H1 (cell line): ENCODE results near the gene REXO5. TPM values are rescaled to one million over a fixed set of nuclear protein-coding genes. Genes with fewer than 3 reads are reported as not detected.
"Not testable (repeated sequence)": the region's sequence is repeated elsewhere in the genome, so short reads cannot be mapped to it uniquely, and the experiment has no call there.

ENCODE experiments used
- CTCF ChIA-PET: fragments of 300-600 bp; sonication (Branson Sonifier 250); formaldehyde crosslinking; loops from one replicate; lab custom pipeline; 2021; ENCODE audit not compliant: partially characterized antibody; lab: Charles Lee
- POLR2A ChIA-PET: fragments of 300-600 bp; sonication (Branson Sonifier 250); formaldehyde crosslinking; loops from one replicate; lab custom pipeline; 2021; ENCODE audit warnings: inconsistent platforms; ENCODE audit not compliant: partially characterized antibody; lab: Charles Lee
- DNase-seq, 2 experiments: peaks; one replicate each; pipeline versions ENCODE4 v3.0.0 to v3.0.0-alpha.2; 2010 to 2022; ENCODE audit warnings: low spot score in 2 of 2, low read depth in 1 of 2, mixed read lengths in 1 of 2
- FAIRE-seq: peaks from 2 replicates; lab custom pipeline; 2011; peaks lifted over from hg19 to GRCh38; lab: Jason Lieb, UNC
- H2AFZ ChIP-seq: 2 replicates; pipeline ENCODE4 v1.8.1; 2012; ENCODE audit warnings: low read length, inconsistent platforms
- H2AK5ac ChIP-seq: 2 replicates; pipeline ENCODE4 v1.6.1; 2013; ENCODE audit warnings: low read depth, low read length
- H2BK120ac ChIP-seq: replicated peaks from 2 replicates; pipeline ENCODE3; 2013; ENCODE audit warnings: low read depth, low read length, inconsistent platforms
- H2BK12ac ChIP-seq: 2 replicates; pipeline ENCODE4 v1.6.1; 2013; ENCODE audit warnings: low read depth, low read length
- H2BK15ac ChIP-seq: 2 replicates; pipeline ENCODE4 v1.6.1; 2013; ENCODE audit warnings: low read length
- H2BK20ac ChIP-seq: 2 replicates; pipeline ENCODE4 v1.6.1; 2013; ENCODE audit warnings: low read length
- H2BK5ac ChIP-seq: 2 replicates; pipeline ENCODE4 v1.6.1; 2013; ENCODE audit warnings: low read depth, low read length
- H3K14ac ChIP-seq: 2 replicates; pipeline ENCODE4 v1.6.1; 2013; ENCODE audit warnings: inconsistent platforms; ENCODE audit not compliant: insufficient read length
- H3K18ac ChIP-seq: 2 replicates; pipeline ENCODE4 v1.6.1; 2013; ENCODE audit warnings: low read length; ENCODE audit errors: extremely low read depth
- H3K23ac ChIP-seq: 2 replicates; pipeline ENCODE4 v1.6.1; 2013; ENCODE audit warnings: inconsistent platforms; ENCODE audit not compliant: insufficient read length
- H3K23me2 ChIP-seq: 2 replicates; pipeline ENCODE4 v1.6.1; 2013; ENCODE audit warnings: low read depth, low read length
- H3K27ac ChIP-seq: 2 replicates; pipeline ENCODE4 v1.6.1; 2011; ENCODE audit warnings: low read depth, low read length, inconsistent platforms
- H3K27me3 ChIP-seq, 4 experiments: replicated peaks in 1 of 4; 1 replicate in 1 of 4; 2 replicates in 3 of 4; pipeline versions ENCODE4 v1.6.1 to v1.8.1; 2011 to 2013; ENCODE audit warnings: low read length in 3 of 4, mild to moderate bottlenecking in 3 of 4, inconsistent platforms in 2 of 4, mixed read lengths in 2 of 4, moderate library complexity in 1 of 4; ENCODE audit not compliant: control insufficient read depth in 3 of 4, insufficient read depth in 3 of 4; ENCODE audit errors: extremely low read depth in 1 of 4
- H3K36me3 ChIP-seq, 4 experiments: 2 replicates each; pipeline versions ENCODE4 v1.6.1 to v1.8.1; 2011 to 2013; ENCODE audit warnings: mild to moderate bottlenecking in 4 of 4, low read length in 3 of 4, moderate library complexity in 2 of 4, control low read depth in 1 of 4, inconsistent platforms in 1 of 4; ENCODE audit not compliant: insufficient read depth in 4 of 4, control insufficient read depth in 2 of 4
- H3K4ac ChIP-seq: replicated peaks from 2 replicates; pipeline ENCODE3; 2013; ENCODE audit warnings: low read length, low read depth, mixed read lengths, inconsistent platforms; ENCODE audit not compliant: insufficient read length
- H3K4me1 ChIP-seq, 4 experiments: replicated peaks in 1 of 4; 1 replicate in 1 of 4; 2 replicates in 3 of 4; pipeline versions ENCODE4 v1.6.1 to v1.8.1; 2011 to 2013; ENCODE audit warnings: low read length in 3 of 4, inconsistent platforms in 2 of 4, mixed read lengths in 1 of 4; ENCODE audit not compliant: insufficient read depth in 4 of 4, control insufficient read depth in 3 of 4
- H3K4me2 ChIP-seq, 2 experiments: 2 replicates each; pipeline versions ENCODE4 v1.6.1 to v1.8.1; 2011 to 2013; ENCODE audit warnings: low read depth in 2 of 2, low read length in 2 of 2, control low read depth in 1 of 2, inconsistent platforms in 1 of 2, mild to moderate bottlenecking in 1 of 2; ENCODE audit not compliant: insufficient read depth in 1 of 2
- H3K4me3 ChIP-seq, 4 experiments: fragments of 200-600, 300-600 bp in 1 of 4; sonication (generic), shearing (Covaris generic), sonication (Bioruptor Twin) in 1 of 4; 2 replicates each; pipeline versions ENCODE4 v1.5.1 to v1.8.1; 2011 to 2016; ENCODE audit warnings: low read length in 4 of 4, low read depth in 3 of 4, control low read depth in 2 of 4, inconsistent platforms in 2 of 4, mild to moderate bottlenecking in 2 of 4, mixed read lengths in 1 of 4, moderate library complexity in 1 of 4; ENCODE audit not compliant: insufficient read depth in 2 of 4; ENCODE audit errors: extremely low read depth in 1 of 4
- H3K56ac ChIP-seq: replicated peaks from 2 replicates; pipeline ENCODE3; 2013; ENCODE audit warnings: low read depth, mild to moderate bottlenecking, mixed read lengths, low read length, inconsistent platforms; ENCODE audit not compliant: insufficient read length
- H3K79me1 ChIP-seq: 2 replicates; pipeline ENCODE4 v1.6.1; 2013; ENCODE audit warnings: low read depth, low read length, control low read depth
- H3K79me2 ChIP-seq, 2 experiments: 2 replicates each; pipeline versions ENCODE4 v1.6.1 to v1.8.1; 2012 to 2013; ENCODE audit warnings: low read length in 2 of 2, mild to moderate bottlenecking in 2 of 2, inconsistent platforms in 1 of 2; ENCODE audit not compliant: insufficient read depth in 2 of 2, control insufficient read depth in 1 of 2
- H3K9ac ChIP-seq, 4 experiments: replicated peaks in 1 of 4; 1 replicate in 1 of 4; 2 replicates in 3 of 4; pipeline versions ENCODE4 v1.6.1 to v1.8.1; 2011 to 2013; ENCODE audit warnings: low read depth in 3 of 4, low read length in 3 of 4, control low read depth in 2 of 4, mild to moderate bottlenecking in 2 of 4, moderate library complexity in 2 of 4, inconsistent platforms in 1 of 4; ENCODE audit errors: extremely low read depth in 1 of 4
- H3K9me3 ChIP-seq, 2 experiments: 2 replicates each; pipeline versions ENCODE4 v1.6.1 to v1.8.1; 2012 to 2013; ENCODE audit warnings: mild to moderate bottlenecking in 2 of 2, moderate library complexity in 2 of 2, control low read depth in 1 of 2, inconsistent platforms in 1 of 2, low read depth in 1 of 2, low read length in 1 of 2, mixed read lengths in 1 of 2; ENCODE audit not compliant: insufficient read depth in 2 of 2
- H4K20me1 ChIP-seq, 2 experiments: replicated peaks in 1 of 2; 2 replicates each; pipeline versions ENCODE3 to v1.8.1; 2011 to 2013; ENCODE audit warnings: inconsistent platforms in 2 of 2, low read length in 2 of 2, mild to moderate bottlenecking in 1 of 2; ENCODE audit not compliant: insufficient read depth in 2 of 2, control insufficient read depth in 1 of 2
- H4K5ac ChIP-seq: 2 replicates; pipeline ENCODE4 v1.6.1; 2013; ENCODE audit warnings: low read length, low read depth, mixed read lengths, inconsistent platforms; ENCODE audit not compliant: insufficient read length
- H4K8ac ChIP-seq: 2 replicates; pipeline ENCODE4 v1.8.0; 2013; ENCODE audit warnings: mild to moderate bottlenecking, moderate library complexity, low read length, inconsistent platforms; ENCODE audit not compliant: insufficient read depth; ENCODE audit errors: extremely low read depth
- H4K91ac ChIP-seq: replicated peaks from 2 replicates; pipeline ENCODE3; 2013; ENCODE audit warnings: low read length, mixed read lengths, inconsistent platforms; ENCODE audit not compliant: insufficient read length
- SAP30 ChIP-seq: fragments of 300-600 bp; sonication (generic); IDR thresholded peaks from 2 replicates; pipeline ENCODE4 v1.7.1; 2012; ENCODE audit warnings: low read length, moderate library complexity, mild to moderate bottlenecking, inconsistent platforms; ENCODE audit not compliant: insufficient read depth, insufficient replicate concordance
- SIN3A ChIP-seq, 2 experiments: IDR thresholded peaks in 1 of 2; conservative IDR thresholded peaks in 1 of 2; 2 replicates each; pipeline ENCODE4 v1.6.1; 2011 to 2012; ENCODE audit warnings: low read length in 2 of 2, improper control_type of control experiment in 1 of 2, low read depth in 1 of 2, mild to moderate bottlenecking in 1 of 2
- SUZ12 ChIP-seq: fragments of 200-600 bp; sonication (generic); IDR thresholded peaks from 2 replicates; pipeline ENCODE4 v1.6.1; 2012; ENCODE audit warnings: mild to moderate bottlenecking, inconsistent platforms, low read length, moderate library complexity, mixed read lengths
- TAF1 ChIP-seq: IDR thresholded peaks from 2 replicates; pipeline ENCODE4 v1.6.1; 2011; ENCODE audit warnings: mild to moderate bottlenecking, low read depth, low read length
- WGBS, 2 experiments: shearing (Covaris generic) in 1 of 2; methylation state at CpG; one replicate each; pipeline versions ENCODE4 v1.1.6 to v1.1.7; 2013 to 2015; ENCODE audit warnings: low lambda C conversion rate in 2 of 2, mixed read lengths in 2 of 2, inconsistent platforms in 1 of 2, low coverage in 1 of 2, missing lambda C conversion rate in 1 of 2; ENCODE audit not compliant: insufficient replicate concordance in 2 of 2, insufficient coverage in 1 of 2, insufficient read length in 1 of 2; ENCODE audit errors: extremely low coverage in 1 of 2, missing lambda C conversion rate in 1 of 2; 5-methylcytosine and 5-hydroxymethylcytosine counted together
- polyA plus RNA-seq, 7 experiments: library from polyadenylated mRNA; depleted of rRNA in 3 of 7; stranded (reverse) in 5 of 7; unstranded in 2 of 7; fragments of >200 nt in 5 of 7; fragments of 200-250 nt in 2 of 7; gene quantifications; 1 replicate in 5 of 7; 2 replicates in 1 of 7; 4 replicates in 1 of 7; pipeline versions ENCODE4 v1.2.1 to v1.2.3, GENCODE V29; 2011 to 2013; ENCODE audit warnings: missing spikeins in 2 of 7, mixed read lengths in 2 of 7
- total RNA-seq: library from RNA; stranded (reverse); fragmentation: NEBNext Ultra II Directional; extraction: Animal tissue kit (Norgen Biotek cat#: 25700); gene quantifications from 2 replicates; pipeline ENCODE4 v1.2.1, GENCODE V29; 2021

Gene REXO5
- total and polyA plus RNA-seq, 2 of the 8 experiments (the other 6 are each of a cell fraction or from before 2014, with no cell fraction given), result 2.4 to 8.9 TPM

DNA sequence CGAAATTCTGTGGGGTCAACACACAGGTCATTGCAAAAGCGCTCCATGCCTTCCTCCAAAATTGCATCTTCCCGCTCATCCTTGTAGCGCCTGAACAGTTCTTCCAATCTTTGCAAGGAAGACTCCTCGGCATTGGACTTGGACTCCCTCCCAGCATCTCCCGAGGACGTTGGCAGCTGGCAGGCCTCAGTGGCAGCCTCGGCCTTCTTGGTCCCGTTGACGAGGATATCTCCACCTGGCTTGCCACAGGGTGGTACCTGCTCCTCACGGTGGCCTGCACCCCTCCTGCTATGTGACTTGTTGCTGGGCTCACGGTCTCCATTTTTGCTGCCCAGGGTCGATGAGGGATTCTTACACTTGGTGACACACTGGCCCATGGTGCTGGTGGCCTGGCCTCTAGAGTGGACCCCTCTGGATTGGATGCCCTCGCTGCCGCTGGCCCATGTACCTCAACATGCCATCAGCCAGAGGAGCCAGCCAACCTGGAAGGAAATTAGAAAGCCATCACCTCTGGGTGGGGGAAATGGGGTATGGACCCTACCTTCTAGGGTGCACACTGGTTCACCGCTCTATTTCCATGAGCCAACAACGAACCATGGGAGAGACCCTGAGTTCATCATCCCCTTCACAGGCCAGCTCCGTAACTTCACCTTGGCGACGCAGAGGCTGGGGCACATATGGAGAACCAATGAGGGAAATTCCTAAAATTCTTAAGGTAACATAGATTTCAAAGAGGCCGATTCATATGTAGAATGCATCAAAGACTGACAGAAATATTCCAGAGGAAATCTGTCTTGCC, 56.0 kb downstream of the REXO5 start (continued):
- no peak for TF ChIP-seq SUZ12
- no peak for TF ChIP-seq SAP30
- TF ChIP-seq SIN3A (conservative IDR thresholded peaks at IDR 0.05 in 1 of 2, IDR thresholded peaks at IDR 0.05 in 1 of 2; ENCODE audit: low read depth in 1 of 2, low read length in 2 of 2), result no peak
- TF ChIP-seq TAF1, result no peak

- H2AFZ ChIP-seq, H3K9ac ChIP-seq, H2BK15ac ChIP-seq, H3K4ac ChIP-seq, H3K56ac ChIP-seq, H3K36me3 ChIP-seq, H2BK5ac ChIP-seq, H4K20me1 ChIP-seq, H3K9me3 ChIP-seq, H3K79me1 ChIP-seq, FAIRE-seq, H3K18ac ChIP-seq, H3K27me3 ChIP-seq, H4K91ac ChIP-seq, H4K5ac ChIP-seq, H2BK120ac ChIP-seq, H3K14ac ChIP-seq, H4K8ac ChIP-seq, H2AK5ac ChIP-seq, DNase-seq, H3K4me2 ChIP-seq, H3K4me3 ChIP-seq, H3K4me1 ChIP-seq, H2BK12ac ChIP-seq, H3K27ac ChIP-seq, POLR2A ChIA-PET, H2BK20ac ChIP-seq, H3K23ac ChIP-seq, H3K23me2 ChIP-seq: not testable (repeated sequence)
- 92% methylated on average over 6 of the region's 6 CpGs; no CpG with 5 or more reads in 1 of the 2 experiments for WGBS, 2 experiments
- peaks cover 3 to 64% of the 10 kb centered on the region in 2 experiments; a peak in 2 of 4 replicates for H3K79me2 ChIP-seq
- CTCF ChIA-PET, result interaction anchor here (0.6 to 2.1 kb wide), 4 partner anchors 10 to 137 kb away, joined by 3 to 7 read pairs (median 4); no protein-coding TSS in a partner anchor
These were observed 58.0 kb downstream of the REXO5 start for GRCh38 chr16:20864376-20864775.
